ENCODE results near the gene AQR. TPM values are rescaled to one million over a fixed set of nuclear protein-coding genes. Genes with fewer than 3 reads are reported as not detected.

The AQR gene
- total and polyA plus RNA-seq, 2 of the 8 experiments (the other 6 are each of a cell fraction or from before 2014, with no cell fraction given): 34.5 to 57.6 TPM

- Histone ChIP-seq H3K9ac (replicated peaks in 1 of 4; ENCODE audit: extremely low read depth in 1 of 4, low read depth in 3 of 4, low read length in 3 of 4) (no peak overlapping the region), H3K36me3 (ENCODE audit: control insufficient read depth in 2 of 4, insufficient read depth in 4 of 4, low read length in 3 of 4) (peaks cover 0 to 17% (median 10%) of the 10 kb centered on the region in 4 experiments; a peak in 4 of 8 replicates), H3K79me2 (ENCODE audit: control insufficient read depth in 1 of 2, insufficient read depth in 2 of 2, low read length in 2 of 2) (no peaks in the 10 kb centered on the region), H2BK120ac (replicated peaks; ENCODE audit: low read depth, low read length) (no peak overlapping the region), H3K4me2 (ENCODE audit: insufficient read depth in 1 of 2, low read depth in 2 of 2, low read length in 2 of 2) (no peak overlapping the region), H4K91ac (replicated peaks; ENCODE audit: insufficient read length, low read length) (no peak overlapping the region), H3K23ac (ENCODE audit: insufficient read length) (no peak overlapping the region), H3K4me1 (replicated peaks in 1 of 4; ENCODE audit: control insufficient read depth in 3 of 4, insufficient read depth in 4 of 4, low read length in 3 of 4) (no peaks in the 10 kb centered on the region), H3K79me1 (ENCODE audit: low read depth, low read length) (no peaks in the 10 kb centered on the region; the same call in 1 of the 2 replicates), H4K5ac (ENCODE audit: insufficient read length, low read depth, low read length) (no peak overlapping the region), H3K27ac (ENCODE audit: low read depth, low read length) (no peak overlapping the region), H3K56ac (replicated peaks; ENCODE audit: insufficient read length, low read depth, low read length) (no peak overlapping the region), H3K14ac (ENCODE audit: insufficient read length) (no peak overlapping the region), H3K9me3 (ENCODE audit: insufficient read depth in 2 of 2, low read depth in 1 of 2, low read length in 1 of 2) (no peaks in the 10 kb centered on the region), H2AK5ac (ENCODE audit: low read depth, low read length) (no peak overlapping the region), H3K4ac (replicated peaks; ENCODE audit: insufficient read length, low read depth, low read length) (no peak overlapping the region), H3K27me3 (replicated peaks in 1 of 4; ENCODE audit: control insufficient read depth in 3 of 4, extremely low read depth in 1 of 4, insufficient read depth in 3 of 4, low read length in 3 of 4) (no peaks in the 10 kb centered on the region), H3K4me3 (ENCODE audit: extremely low read depth in 1 of 4, insufficient read depth in 2 of 4, low read depth in 3 of 4, low read length in 4 of 4) (no peak overlapping the region), H3K18ac (ENCODE audit: extremely low read depth, low read length) (no peak overlapping the region), H4K8ac (ENCODE audit: extremely low read depth, insufficient read depth, low read length) (no peak overlapping the region), H2BK15ac (ENCODE audit: low read length) (no peak overlapping the region), H2AFZ (ENCODE audit: low read length) (no peak overlapping the region), H4K20me1 (replicated peaks in 1 of 2; ENCODE audit: control insufficient read depth in 1 of 2, insufficient read depth in 2 of 2, low read length in 2 of 2) (no peaks in the 10 kb centered on the region), H2BK20ac (ENCODE audit: low read length) (no peak overlapping the region), H2BK5ac (ENCODE audit: low read depth, low read length) (no peak overlapping the region), H3K23me2 (ENCODE audit: low read depth, low read length) (no peaks in the 10 kb centered on the region), H2BK12ac (ENCODE audit: low read depth, low read length) (no peak overlapping the region)
- CTCF ChIA-PET (ENCODE audit: partially characterized antibody): interaction anchor here (0.7 to 1.6 kb wide), 4 partner anchors 13 to 161 kb away, joined by 3 to 5 read pairs (median 4); no protein-coding TSS in a partner anchor
- FAIRE-seq (no peak), DNase-seq (ENCODE audit: low read depth in 1 of 2, low spot score in 2 of 2) (no peak)
- 85% methylated on average over 2 of the region's 2 CpGs; no CpG with 5 or more reads in 1 of the 2 experiments for WGBS, 2 experiments (ENCODE audit: extremely low coverage in 1 of 2, insufficient coverage in 1 of 2, insufficient read length in 1 of 2, insufficient replicate concordance in 2 of 2, low coverage in 1 of 2, low lambda C conversion rate in 2 of 2, missing lambda C conversion rate in 1 of 2)
- POLR2A ChIA-PET (ENCODE audit: partially characterized antibody): no interaction called here
- no peak for TF ChIP-seq KDM4A (IDR thresholded peaks at IDR 0.05; ENCODE audit: low read depth, low read length, severe bottlenecking)
- TF ChIP-seq JUND (IDR thresholded peaks at IDR 0.05; ENCODE audit: low read length): no peak
- TF ChIP-seq EP300 (IDR thresholded peaks at IDR 0.05; ENCODE audit: borderline replicate concordance in 1 of 2, low read depth in 2 of 2, low read length in 2 of 2): no peak
- TF ChIP-seq SP4 (IDR thresholded peaks at IDR 0.05; ENCODE audit: low read length): no peak
- no peak for TF ChIP-seq RFX5 (IDR thresholded peaks at IDR 0.05; ENCODE audit: borderline replicate concordance, low read depth, low read length)
- no peak for TF ChIP-seq CBX5 (IDR thresholded peaks at IDR 0.05; ENCODE audit: low read depth, low read length)
- no peak for TF ChIP-seq CTCF (IDR thresholded peaks at IDR 0.05; ENCODE audit: control extremely low read depth in 1 of 3, insufficient read depth in 1 of 3, low read depth in 1 of 3, low read length in 3 of 3)
- TF ChIP-seq EGR1 (IDR thresholded peaks at IDR 0.05; ENCODE audit: borderline replicate concordance, low read depth, low read length): no peak
- TF ChIP-seq ASH2L (IDR thresholded peaks at IDR 0.05; ENCODE audit: low read length): no peak
- no peak for TF ChIP-seq BACH1 (IDR thresholded peaks at IDR 0.05; ENCODE audit: low read length)
- TF ChIP-seq E2F6 (IDR thresholded peaks at IDR 0.05): no peak
- no peak for TF ChIP-seq YY1 (IDR thresholded peaks at IDR 0.05; ENCODE audit: low read depth, low read length)
These were observed 100.4 kb downstream of the AQR start for GRCh38 chr15:34869110-34869509.
